Measurements from ENCODE around the gene FRMD5. TPM values are rescaled to one million over a fixed set of nuclear protein-coding genes. Genes with fewer than 3 reads are reported as not detected.

The FRMD5 gene
- total RNA-seq, 1 experiment from 2014 or later: 27.2 TPM

DNA sequence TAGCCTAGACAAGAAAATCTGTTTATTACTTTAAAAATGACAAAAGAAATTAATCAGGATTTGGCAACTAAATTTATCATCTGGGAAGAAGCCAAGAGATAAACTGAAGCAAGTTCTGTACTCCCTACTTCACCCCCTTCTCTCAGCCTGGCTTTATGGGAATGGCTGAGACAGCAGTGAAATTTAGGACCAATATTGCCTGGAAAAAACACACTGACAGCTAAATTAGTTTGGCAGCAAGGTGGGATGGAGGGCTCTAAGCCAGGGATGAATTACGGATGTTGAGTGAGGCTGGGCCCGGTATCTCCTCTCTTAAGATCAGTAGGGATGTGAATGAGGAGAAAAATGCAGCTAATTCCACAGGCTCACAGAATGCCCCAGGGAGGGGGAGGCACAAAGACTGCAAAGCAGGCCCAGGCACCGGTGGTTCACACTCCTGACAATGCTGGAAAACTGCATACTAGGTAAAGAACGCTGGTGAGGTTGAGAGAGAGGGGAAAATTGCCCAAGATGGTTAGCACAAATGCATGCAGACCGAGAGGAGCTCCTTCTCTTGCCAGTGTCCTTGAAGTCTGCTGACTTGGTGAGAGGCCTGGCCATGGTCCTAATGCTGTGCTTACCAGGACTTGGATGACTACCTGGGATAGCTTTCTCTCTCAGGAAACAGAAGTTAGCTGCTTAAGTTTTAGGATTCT lies 279.3 kb downstream of the FRMD5 start (continued):
- TF ChIP-seq, protein P1, sequence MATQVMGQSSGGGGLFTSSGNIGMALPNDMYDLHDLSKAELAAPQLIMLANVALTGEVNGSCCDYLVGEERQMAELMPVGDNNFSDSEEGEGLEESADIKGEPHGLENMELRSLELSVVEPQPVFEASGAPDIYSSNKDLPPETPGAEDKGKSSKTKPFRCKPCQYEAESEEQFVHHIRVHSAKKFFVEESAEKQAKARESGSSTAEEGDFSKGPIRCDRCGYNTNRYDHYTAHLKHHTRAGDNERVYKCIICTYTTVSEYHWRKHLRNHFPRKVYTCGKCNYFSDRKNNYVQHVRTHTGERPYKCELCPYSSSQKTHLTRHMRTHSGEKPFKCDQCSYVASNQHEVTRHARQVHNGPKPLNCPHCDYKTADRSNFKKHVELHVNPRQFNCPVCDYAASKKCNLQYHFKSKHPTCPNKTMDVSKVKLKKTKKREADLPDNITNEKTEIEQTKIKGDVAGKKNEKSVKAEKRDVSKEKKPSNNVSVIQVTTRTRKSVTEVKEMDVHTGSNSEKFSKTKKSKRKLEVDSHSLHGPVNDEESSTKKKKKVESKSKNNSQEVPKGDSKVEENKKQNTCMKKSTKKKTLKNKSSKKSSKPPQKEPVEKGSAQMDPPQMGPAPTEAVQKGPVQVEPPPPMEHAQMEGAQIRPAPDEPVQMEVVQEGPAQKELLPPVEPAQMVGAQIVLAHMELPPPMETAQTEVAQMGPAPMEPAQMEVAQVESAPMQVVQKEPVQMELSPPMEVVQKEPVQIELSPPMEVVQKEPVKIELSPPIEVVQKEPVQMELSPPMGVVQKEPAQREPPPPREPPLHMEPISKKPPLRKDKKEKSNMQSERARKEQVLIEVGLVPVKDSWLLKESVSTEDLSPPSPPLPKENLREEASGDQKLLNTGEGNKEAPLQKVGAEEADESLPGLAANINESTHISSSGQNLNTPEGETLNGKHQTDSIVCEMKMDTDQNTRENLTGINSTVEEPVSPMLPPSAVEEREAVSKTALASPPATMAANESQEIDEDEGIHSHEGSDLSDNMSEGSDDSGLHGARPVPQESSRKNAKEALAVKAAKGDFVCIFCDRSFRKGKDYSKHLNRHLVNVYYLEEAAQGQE (IDR thresholded peaks at IDR 0.05; ENCODE audit: low read depth): no peak
- no peak for TF ChIP-seq FOSL1 (IDR thresholded peaks at IDR 0.05; ENCODE audit: low read depth)
- no peak for TF ChIP-seq JUND (IDR thresholded peaks at IDR 0.05)
- no peak for TF ChIP-seq EZH2 (IDR thresholded peaks at IDR 0.05)
- no peak for TF ChIP-seq CEBPB (IDR thresholded peaks at IDR 0.05; ENCODE audit: low read depth)
- no peak for TF ChIP-seq TCF7L2 (IDR thresholded peaks at IDR 0.05; ENCODE audit: borderline replicate concordance, extremely low read depth, insufficient read depth, insufficient read length)
- TF ChIP-seq, protein P2, sequence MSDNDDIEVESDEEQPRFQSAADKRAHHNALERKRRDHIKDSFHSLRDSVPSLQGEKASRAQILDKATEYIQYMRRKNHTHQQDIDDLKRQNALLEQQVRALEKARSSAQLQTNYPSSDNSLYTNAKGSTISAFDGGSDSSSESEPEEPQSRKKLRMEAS (IDR thresholded peaks at IDR 0.05): no peak
- TF ChIP-seq CBX3 (IDR thresholded peaks at IDR 0.05; ENCODE audit: low read depth): no peak

DNA sequence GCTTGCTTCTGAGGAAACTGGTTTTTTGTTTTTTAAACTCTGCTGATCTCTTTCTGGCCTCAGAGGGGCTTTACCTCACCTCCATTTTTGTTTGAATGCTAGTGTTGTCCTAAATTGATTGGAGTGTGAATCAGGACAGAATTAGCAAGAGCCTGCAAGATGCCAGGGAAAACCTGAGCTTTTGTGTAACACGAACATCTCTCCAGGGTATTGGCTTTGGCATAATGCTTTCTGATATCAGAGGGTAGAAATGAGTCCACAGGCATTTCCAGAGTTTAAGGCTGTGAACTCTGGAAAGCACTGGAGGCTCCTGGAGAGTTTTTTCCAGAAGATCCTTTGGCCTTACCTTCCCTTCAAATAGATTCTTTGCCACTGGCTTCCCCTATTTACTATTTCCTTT lies 281.1 kb downstream of the FRMD5 start:
- H3K9me3 ChIP-seq (ENCODE audit: control insufficient read depth in 1 of 2, insufficient read depth in 1 of 2, low read depth in 1 of 2, low read length in 2 of 2): no peaks in the 10 kb centered on the region
- H3K4me3 ChIP-seq (replicated peaks in 1 of 2; ENCODE audit: low read depth in 1 of 2, low read length in 2 of 2): peak overlapping the region in 1 of 2 experiments; percentile 27; a peak in 1 of 4 replicates
- intact Hi-C loops (cut with micrococcal nuclease): no loop called here
- H3K4me2 ChIP-seq (ENCODE audit: low read length): peak overlapping the region; percentile 73
- H3K79me2 ChIP-seq (ENCODE audit: insufficient read depth, low read length): no peaks in the 10 kb centered on the region
- H2AFZ ChIP-seq (ENCODE audit: low read depth, low read length, poor library complexity, severe bottlenecking): no peak overlapping the region
- no peaks in the 10 kb centered on the region for H3K27me3 ChIP-seq (ENCODE audit: insufficient read depth, low read length)
- peaks cover 2 to 3% of the 10 kb centered on the region in 2 experiments; a peak in 2 of 4 replicates for H3K36me3 ChIP-seq (ENCODE audit: control insufficient read depth in 1 of 2, insufficient read depth in 2 of 2, low read length in 2 of 2)
- H3K4me1 ChIP-seq (ENCODE audit: control insufficient read depth in 1 of 2, insufficient read depth in 2 of 2, low read length in 2 of 2): peaks cover 25 to 45% of the 10 kb centered on the region in 2 experiments
- CTCF ChIA-PET: interaction anchor here (1.0 to 1.6 kb wide), 5 partner anchors 10 to 153 kb away, joined by 3 to 4 read pairs (median 3); no protein-coding TSS in a partner anchor
- no TSS peak for BruUV-seq (replicated peaks)
- POLR2A ChIA-PET: no interaction called here
- H4K20me1 ChIP-seq (ENCODE audit: insufficient read depth): no peaks in the 10 kb centered on the region
- RAD21 ChIA-PET (ENCODE audit: low non-redundant PET in 1 of 2, low total read pairs in 2 of 2, uncharacterized antibody in 2 of 2, unreplicated experiment in 2 of 2): no interaction called here
- no peaks in the 10 kb centered on the region for H3K9me2 ChIP-seq (ENCODE audit: insufficient read depth)
- DNase-seq (ENCODE audit: low read depth, low spot score) (no peak), ATAC-seq (peak; percentile 2; the same call in 1 of the 2 replicates)
- peak overlapping the region; percentile 49 for H3K9ac ChIP-seq (ENCODE audit: low read length)
- H3K27ac ChIP-seq (ENCODE audit: low read depth, low read length): peak overlapping the region; percentile 67
- TF ChIP-seq SP1 (IDR thresholded peaks at IDR 0.05; ENCODE audit: low read depth) (no peak), SIN3A (IDR thresholded peaks at IDR 0.05; ENCODE audit: low read depth) (no peak), POLR2AphosphoS5 (IDR thresholded peaks at IDR 0.05; ENCODE audit: low read depth, low read length) (no peak), RAD21 (IDR thresholded peaks at IDR 0.05; ENCODE audit: low read depth) (no peak), JUND (IDR thresholded peaks at IDR 0.05) (no peak), ELF1 (IDR thresholded peaks at IDR 0.05; ENCODE audit: borderline replicate concordance, low read depth) (no peak), POLR2A (IDR thresholded peaks at IDR 0.05; ENCODE audit: borderline replicate concordance, extremely low read depth, insufficient read depth, insufficient read length) (no peak), EZH2 (IDR thresholded peaks at IDR 0.05) (no peak), EGR1 (IDR thresholded peaks at IDR 0.05; ENCODE audit: low read depth) (no peak), CBX3 (IDR thresholded peaks at IDR 0.05; ENCODE audit: low read depth) (no peak)
- TF ChIP-seq, protein P3, sequence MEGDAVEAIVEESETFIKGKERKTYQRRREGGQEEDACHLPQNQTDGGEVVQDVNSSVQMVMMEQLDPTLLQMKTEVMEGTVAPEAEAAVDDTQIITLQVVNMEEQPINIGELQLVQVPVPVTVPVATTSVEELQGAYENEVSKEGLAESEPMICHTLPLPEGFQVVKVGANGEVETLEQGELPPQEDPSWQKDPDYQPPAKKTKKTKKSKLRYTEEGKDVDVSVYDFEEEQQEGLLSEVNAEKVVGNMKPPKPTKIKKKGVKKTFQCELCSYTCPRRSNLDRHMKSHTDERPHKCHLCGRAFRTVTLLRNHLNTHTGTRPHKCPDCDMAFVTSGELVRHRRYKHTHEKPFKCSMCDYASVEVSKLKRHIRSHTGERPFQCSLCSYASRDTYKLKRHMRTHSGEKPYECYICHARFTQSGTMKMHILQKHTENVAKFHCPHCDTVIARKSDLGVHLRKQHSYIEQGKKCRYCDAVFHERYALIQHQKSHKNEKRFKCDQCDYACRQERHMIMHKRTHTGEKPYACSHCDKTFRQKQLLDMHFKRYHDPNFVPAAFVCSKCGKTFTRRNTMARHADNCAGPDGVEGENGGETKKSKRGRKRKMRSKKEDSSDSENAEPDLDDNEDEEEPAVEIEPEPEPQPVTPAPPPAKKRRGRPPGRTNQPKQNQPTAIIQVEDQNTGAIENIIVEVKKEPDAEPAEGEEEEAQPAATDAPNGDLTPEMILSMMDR (IDR thresholded peaks at IDR 0.05 in 2 of 3, conservative IDR thresholded peaks at IDR 0.05 in 1 of 3; ENCODE audit: borderline replicate concordance in 1 of 3, insufficient read depth in 1 of 3, low read depth in 2 of 3, low read length in 2 of 3): no peak
- TF ChIP-seq, protein P4, sequence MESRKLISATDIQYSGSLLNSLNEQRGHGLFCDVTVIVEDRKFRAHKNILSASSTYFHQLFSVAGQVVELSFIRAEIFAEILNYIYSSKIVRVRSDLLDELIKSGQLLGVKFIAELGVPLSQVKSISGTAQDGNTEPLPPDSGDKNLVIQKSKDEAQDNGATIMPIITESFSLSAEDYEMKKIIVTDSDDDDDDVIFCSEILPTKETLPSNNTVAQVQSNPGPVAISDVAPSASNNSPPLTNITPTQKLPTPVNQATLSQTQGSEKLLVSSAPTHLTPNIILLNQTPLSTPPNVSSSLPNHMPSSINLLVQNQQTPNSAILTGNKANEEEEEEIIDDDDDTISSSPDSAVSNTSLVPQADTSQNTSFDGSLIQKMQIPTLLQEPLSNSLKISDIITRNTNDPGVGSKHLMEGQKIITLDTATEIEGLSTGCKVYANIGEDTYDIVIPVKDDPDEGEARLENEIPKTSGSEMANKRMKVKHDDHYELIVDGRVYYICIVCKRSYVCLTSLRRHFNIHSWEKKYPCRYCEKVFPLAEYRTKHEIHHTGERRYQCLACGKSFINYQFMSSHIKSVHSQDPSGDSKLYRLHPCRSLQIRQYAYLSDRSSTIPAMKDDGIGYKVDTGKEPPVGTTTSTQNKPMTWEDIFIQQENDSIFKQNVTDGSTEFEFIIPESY (IDR thresholded peaks at IDR 0.05; ENCODE audit: extremely low read depth, insufficient replicate concordance, low read length): no peak
- TF ChIP-seq, protein P2 (IDR thresholded peaks at IDR 0.05): no peak
